Liver (tissue), 9 donors: ENCODE data around the gene NAPB. TPM values are rescaled to one million over a fixed set of nuclear protein-coding genes. Genes with fewer than 3 reads are reported as not detected.

ENCODE experiments used
- DNase-seq: peaks from one replicate; pipeline ENCODE4 v3.0.0-alpha.2; 2017; ENCODE audit warnings: low spot score
- H3K27ac ChIP-seq, 2 donors: one replicate each; pipeline ENCODE4 v1.7.0; 2013; ENCODE audit warnings: inconsistent platforms in 2 of 2, low read length in 2 of 2, control low read depth in 1 of 2, low read depth in 1 of 2, mild to moderate bottlenecking in 1 of 2
- H3K27me3 ChIP-seq, 4 donors: one replicate each; pipeline versions ENCODE4 v1.6.1 to v1.7.0; 2013; ENCODE audit warnings: low read length in 3 of 4, inconsistent platforms in 1 of 4, mild to moderate bottlenecking in 1 of 4, moderate library complexity in 1 of 4; ENCODE audit not compliant: control insufficient read depth in 4 of 4, insufficient read depth in 4 of 4
- H3K36me3 ChIP-seq, 4 donors: one replicate each; pipeline versions ENCODE4 v1.6.1 to v1.7.0; 2013; ENCODE audit warnings: low read length in 3 of 4, mild to moderate bottlenecking in 3 of 4, low read depth in 1 of 4, moderate library complexity in 1 of 4; ENCODE audit not compliant: control insufficient read depth in 4 of 4, insufficient read depth in 3 of 4
- H3K4me1 ChIP-seq, 4 donors: one replicate each; pipeline versions ENCODE4 v1.6.1 to v1.7.0; 2013; ENCODE audit warnings: low read length in 3 of 4, mild to moderate bottlenecking in 3 of 4, moderate library complexity in 1 of 4; ENCODE audit not compliant: control insufficient read depth in 4 of 4, insufficient read depth in 4 of 4
- H3K4me3 ChIP-seq, 3 donors: one replicate each; pipeline versions ENCODE4 v1.6.1 to v1.7.0; 2013; ENCODE audit warnings: low read length in 3 of 3, control low read depth in 1 of 3, low read depth in 1 of 3, mild to moderate bottlenecking in 1 of 3
- H3K9ac ChIP-seq, 2 donors: one replicate each; pipeline ENCODE4 v1.7.0; 2013; ENCODE audit warnings: low read length in 2 of 2, mild to moderate bottlenecking in 2 of 2, moderate library complexity in 2 of 2, control low read depth in 1 of 2, low read depth in 1 of 2
- H3K9me3 ChIP-seq, 4 donors: one replicate each; pipeline versions ENCODE4 v1.6.1 to v1.7.0; 2013; ENCODE audit warnings: low read length in 3 of 4; ENCODE audit not compliant: control insufficient read depth in 4 of 4
- CTCF ChIP-seq: fragments of 150-350 bp; IDR thresholded peaks from 2 replicates; pipeline ENCODE4 v1.5.1; 2017; ENCODE audit warnings: improper control_type of control experiment, low read depth, low read length; ENCODE audit not compliant: missing input control
- EGR1 ChIP-seq, 2 donors: IDR thresholded peaks; 2 replicates each; pipeline ENCODE4 v1.6.1; 2016 to 2018; ENCODE audit warnings: antibody characterized with exemption in 2 of 2, low read depth in 2 of 2
- FOXA1 ChIP-seq: IDR thresholded peaks from 2 replicates; pipeline ENCODE4 v1.6.1; 2016; ENCODE audit warnings: antibody characterized with exemption
- FOXA2 ChIP-seq: IDR thresholded peaks from 2 replicates; pipeline ENCODE4 v1.6.1; 2016; ENCODE audit warnings: antibody characterized with exemption
- GABPA ChIP-seq, 2 donors: IDR thresholded peaks in 1 of 2; conservative IDR thresholded peaks in 1 of 2; 2 replicates each; pipeline ENCODE4 v1.6.1; 2016; ENCODE audit warnings: antibody characterized with exemption in 2 of 2, mild to moderate bottlenecking in 1 of 2, moderate library complexity in 1 of 2
- HNF4A ChIP-seq, 2 donors: conservative IDR thresholded peaks; 2 replicates each; pipeline ENCODE4 v1.6.1; 2016; ENCODE audit warnings: antibody characterized with exemption in 2 of 2, mild to moderate bottlenecking in 2 of 2
- HNF4G ChIP-seq: IDR thresholded peaks from 2 replicates; pipeline ENCODE4 v1.6.1; 2016; ENCODE audit warnings: antibody characterized with exemption
- JUND ChIP-seq, 2 donors: IDR thresholded peaks; 2 replicates each; pipeline ENCODE4 v1.6.1; 2016; ENCODE audit warnings: antibody characterized with exemption in 2 of 2
- NR2F2 ChIP-seq: IDR thresholded peaks from 2 replicates; pipeline ENCODE4 v1.6.1; 2016; ENCODE audit warnings: antibody characterized with exemption
- RAD21 ChIP-seq, 2 donors: IDR thresholded peaks; 2 replicates each; pipeline ENCODE4 v1.6.1; 2016; ENCODE audit warnings: antibody characterized with exemption in 2 of 2, mild to moderate bottlenecking in 2 of 2
- RXRA ChIP-seq, 2 donors: IDR thresholded peaks; 2 replicates each; pipeline ENCODE4 v1.6.1; 2017 to 2018; ENCODE audit warnings: antibody characterized with exemption in 2 of 2, mild to moderate bottlenecking in 1 of 2
- SP1 ChIP-seq: IDR thresholded peaks from 2 replicates; pipeline ENCODE4 v1.6.1; 2018; ENCODE audit warnings: antibody characterized with exemption, mild to moderate bottlenecking
- TAF1 ChIP-seq: conservative IDR thresholded peaks from 2 replicates; pipeline ENCODE4 v1.6.1; 2016; ENCODE audit warnings: antibody characterized with exemption, mild to moderate bottlenecking
- YY1 ChIP-seq: IDR thresholded peaks from 2 replicates; pipeline ENCODE4 v1.6.1; 2016; ENCODE audit warnings: antibody characterized with exemption, mild to moderate bottlenecking
- WGBS: extraction: QIAGEN DNeasy Blood & Tissue Kit; methylation state at CpG from one replicate; pipeline ENCODE4 v1.1.7; 2013; 5-methylcytosine and 5-hydroxymethylcytosine counted together
- polyA plus RNA-seq, 2 donors: library from polyadenylated mRNA; stranded (reverse) in 1 of 2; unstranded in 1 of 2; fragments of 200-250 nt in 1 of 2; fragments of >200 nt in 1 of 2; fragmentation: Nextera tagmentation in 1 of 2; extraction: Ambion mirVana in 1 of 2; gene quantifications; one replicate each; pipeline versions ENCODE4 v1.2.1 to v1.2.3, GENCODE V29; 2013 to 2015
- total RNA-seq, 2 donors: library from RNA; depleted of rRNA; stranded (reverse); fragments of >200 nt; gene quantifications; one replicate each; pipeline ENCODE4 v1.2.3, GENCODE V29; 2014
- TF ChIP-seq, protein P1 (sequence below): IDR thresholded peaks from 2 replicates; pipeline ENCODE4 v1.6.1; 2016; ENCODE audit warnings: antibody characterized with exemption
- TF ChIP-seq, protein P2 (sequence below): IDR thresholded peaks from 2 replicates; pipeline ENCODE4 v1.6.1; 2016; ENCODE audit warnings: antibody characterized with exemption, mild to moderate bottlenecking
- TF ChIP-seq, protein P3 (sequence below): IDR thresholded peaks from 2 replicates; pipeline ENCODE4 v1.6.1; 2016; ENCODE audit warnings: antibody characterized with exemption
- TF ChIP-seq, protein P4 (sequence below): IDR thresholded peaks from 2 replicates; pipeline ENCODE4 v1.6.1; 2016; ENCODE audit warnings: antibody characterized with exemption
- donor health status: healthy.
- donor health status: healthy.
- donor health status: healthy.
- donor health status: healthy.
- donor health status: healthy.

Gene NAPB
- total and polyA plus RNA-seq, 4 donors: 2.4 to 10.6 (median 4.5) TPM

- no peak overlapping the region for H3K27ac ChIP-seq
- WGBS: 90% methylated on average over 15 of the region's 15 CpGs
- H3K9ac ChIP-seq: no peak overlapping the region
- H3K9me3 ChIP-seq: no peaks in the 10 kb centered on the region
- no peaks in the 10 kb centered on the region for H3K36me3 ChIP-seq
- TF ChIP-seq, protein P1, sequence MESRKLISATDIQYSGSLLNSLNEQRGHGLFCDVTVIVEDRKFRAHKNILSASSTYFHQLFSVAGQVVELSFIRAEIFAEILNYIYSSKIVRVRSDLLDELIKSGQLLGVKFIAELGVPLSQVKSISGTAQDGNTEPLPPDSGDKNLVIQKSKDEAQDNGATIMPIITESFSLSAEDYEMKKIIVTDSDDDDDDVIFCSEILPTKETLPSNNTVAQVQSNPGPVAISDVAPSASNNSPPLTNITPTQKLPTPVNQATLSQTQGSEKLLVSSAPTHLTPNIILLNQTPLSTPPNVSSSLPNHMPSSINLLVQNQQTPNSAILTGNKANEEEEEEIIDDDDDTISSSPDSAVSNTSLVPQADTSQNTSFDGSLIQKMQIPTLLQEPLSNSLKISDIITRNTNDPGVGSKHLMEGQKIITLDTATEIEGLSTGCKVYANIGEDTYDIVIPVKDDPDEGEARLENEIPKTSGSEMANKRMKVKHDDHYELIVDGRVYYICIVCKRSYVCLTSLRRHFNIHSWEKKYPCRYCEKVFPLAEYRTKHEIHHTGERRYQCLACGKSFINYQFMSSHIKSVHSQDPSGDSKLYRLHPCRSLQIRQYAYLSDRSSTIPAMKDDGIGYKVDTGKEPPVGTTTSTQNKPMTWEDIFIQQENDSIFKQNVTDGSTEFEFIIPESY: no peak
- TF ChIP-seq, protein P2, sequence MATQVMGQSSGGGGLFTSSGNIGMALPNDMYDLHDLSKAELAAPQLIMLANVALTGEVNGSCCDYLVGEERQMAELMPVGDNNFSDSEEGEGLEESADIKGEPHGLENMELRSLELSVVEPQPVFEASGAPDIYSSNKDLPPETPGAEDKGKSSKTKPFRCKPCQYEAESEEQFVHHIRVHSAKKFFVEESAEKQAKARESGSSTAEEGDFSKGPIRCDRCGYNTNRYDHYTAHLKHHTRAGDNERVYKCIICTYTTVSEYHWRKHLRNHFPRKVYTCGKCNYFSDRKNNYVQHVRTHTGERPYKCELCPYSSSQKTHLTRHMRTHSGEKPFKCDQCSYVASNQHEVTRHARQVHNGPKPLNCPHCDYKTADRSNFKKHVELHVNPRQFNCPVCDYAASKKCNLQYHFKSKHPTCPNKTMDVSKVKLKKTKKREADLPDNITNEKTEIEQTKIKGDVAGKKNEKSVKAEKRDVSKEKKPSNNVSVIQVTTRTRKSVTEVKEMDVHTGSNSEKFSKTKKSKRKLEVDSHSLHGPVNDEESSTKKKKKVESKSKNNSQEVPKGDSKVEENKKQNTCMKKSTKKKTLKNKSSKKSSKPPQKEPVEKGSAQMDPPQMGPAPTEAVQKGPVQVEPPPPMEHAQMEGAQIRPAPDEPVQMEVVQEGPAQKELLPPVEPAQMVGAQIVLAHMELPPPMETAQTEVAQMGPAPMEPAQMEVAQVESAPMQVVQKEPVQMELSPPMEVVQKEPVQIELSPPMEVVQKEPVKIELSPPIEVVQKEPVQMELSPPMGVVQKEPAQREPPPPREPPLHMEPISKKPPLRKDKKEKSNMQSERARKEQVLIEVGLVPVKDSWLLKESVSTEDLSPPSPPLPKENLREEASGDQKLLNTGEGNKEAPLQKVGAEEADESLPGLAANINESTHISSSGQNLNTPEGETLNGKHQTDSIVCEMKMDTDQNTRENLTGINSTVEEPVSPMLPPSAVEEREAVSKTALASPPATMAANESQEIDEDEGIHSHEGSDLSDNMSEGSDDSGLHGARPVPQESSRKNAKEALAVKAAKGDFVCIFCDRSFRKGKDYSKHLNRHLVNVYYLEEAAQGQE: no peak
- TF ChIP-seq, protein P3, sequence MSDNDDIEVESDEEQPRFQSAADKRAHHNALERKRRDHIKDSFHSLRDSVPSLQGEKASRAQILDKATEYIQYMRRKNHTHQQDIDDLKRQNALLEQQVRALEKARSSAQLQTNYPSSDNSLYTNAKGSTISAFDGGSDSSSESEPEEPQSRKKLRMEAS: no peak
- TF ChIP-seq JUND (IDR thresholded peaks at IDR 0.05) (no peak), FOXA1 (no peak), EGR1 (IDR thresholded peaks at IDR 0.05; ENCODE audit: low read depth in 2 of 2) (no peak), TAF1 (no peak), RAD21 (IDR thresholded peaks at IDR 0.05) (no peak), NR2F2 (no peak), SP1 (no peak), FOXA2 (no peak), YY1 (no peak), RXRA (IDR thresholded peaks at IDR 0.05) (no peak), CTCF (no peak), GABPA (IDR thresholded peaks at IDR 0.05 in 1 of 2, conservative IDR thresholded peaks at IDR 0.05 in 1 of 2) (no peak), HNF4G (no peak), HNF4A (conservative IDR thresholded peaks at IDR 0.05) (no peak)
- TF ChIP-seq, protein P4, sequence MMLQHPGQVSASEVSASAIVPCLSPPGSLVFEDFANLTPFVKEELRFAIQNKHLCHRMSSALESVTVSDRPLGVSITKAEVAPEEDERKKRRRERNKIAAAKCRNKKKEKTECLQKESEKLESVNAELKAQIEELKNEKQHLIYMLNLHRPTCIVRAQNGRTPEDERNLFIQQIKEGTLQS: no peak
- H3K4me1 ChIP-seq: no peaks in the 10 kb centered on the region
- H3K27me3 ChIP-seq: no peaks in the 10 kb centered on the region
- no peak overlapping the region for H3K4me3 ChIP-seq
- DNase-seq: no peak
Measured at GRCh38 chr20:23327617-23328333, 93.5 kb downstream of the NAPB start.
